Activated gamma-delta T cell treated with anti-CD3 and anti-CD28 coated beads, Interleukin-2, amount 50 U/mL, for 16 hours (primary cell): ENCODE data around the gene ITGAE.
A peak's percentile ranks its signal among the peaks of the same experiment; 100 is the strongest.
"Not testable (repeated sequence)": the region's sequence is repeated elsewhere in the genome, so short reads cannot be mapped to it uniquely, and the experiment has no call there.

Source experiments
- DNase-seq: peaks from one replicate; pipeline ENCODE4 v3.0.0-alpha.2; 2020; ENCODE audit warnings: low read depth

ITGAE gene

GRCh38 chr17:3794557-3795389 is 6.2 kb downstream of the ITGAE start:
- DNase-seq: peak; percentile 70

DNA sequence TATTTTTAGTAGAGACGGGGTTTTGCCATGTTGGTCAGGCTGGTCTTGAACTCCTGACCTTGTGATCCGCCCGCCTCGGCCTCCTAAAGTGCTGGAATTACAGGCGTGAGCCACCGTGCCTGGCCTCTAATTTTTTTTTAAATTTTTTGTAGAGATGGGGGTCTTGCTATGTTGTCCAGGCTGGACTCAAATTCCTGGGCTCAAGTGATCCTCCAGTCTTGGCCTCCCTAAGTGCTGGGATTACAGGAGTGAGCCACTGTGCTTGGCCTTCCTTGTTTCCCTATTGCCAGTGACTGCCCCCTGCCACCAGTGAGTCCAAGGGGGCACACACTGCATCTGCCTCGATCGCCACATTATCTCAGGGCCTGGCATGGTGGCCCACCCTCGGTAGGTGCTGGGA is 6.8 kb downstream of the ITGAE start:
- not testable (repeated sequence) for DNase-seq

- DNase-seq: not testable (repeated sequence)
Measured at GRCh38 chr17:3793258-3793657, 7.7 kb downstream of the ITGAE start.

DNA sequence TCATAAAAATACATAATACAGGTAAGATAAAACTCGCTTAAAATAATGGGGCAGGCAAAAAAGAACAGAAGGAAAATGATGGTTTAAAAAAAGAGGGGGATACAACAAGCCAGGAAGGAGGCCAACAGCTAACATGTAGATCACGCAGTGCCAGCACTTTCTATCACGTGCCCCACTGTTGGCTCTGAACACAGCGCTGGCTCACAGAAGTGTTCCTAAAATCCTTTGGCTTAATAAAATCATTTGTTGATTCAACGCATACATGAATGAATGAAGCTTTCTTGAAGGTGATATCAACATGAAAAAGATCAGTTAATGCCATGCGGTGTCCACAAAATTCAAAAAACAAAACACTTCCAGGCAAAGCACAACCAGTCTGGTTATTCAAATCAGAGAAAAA is 8.5 kb downstream of the ITGAE start:
- DNase-seq: no peak

DNA sequence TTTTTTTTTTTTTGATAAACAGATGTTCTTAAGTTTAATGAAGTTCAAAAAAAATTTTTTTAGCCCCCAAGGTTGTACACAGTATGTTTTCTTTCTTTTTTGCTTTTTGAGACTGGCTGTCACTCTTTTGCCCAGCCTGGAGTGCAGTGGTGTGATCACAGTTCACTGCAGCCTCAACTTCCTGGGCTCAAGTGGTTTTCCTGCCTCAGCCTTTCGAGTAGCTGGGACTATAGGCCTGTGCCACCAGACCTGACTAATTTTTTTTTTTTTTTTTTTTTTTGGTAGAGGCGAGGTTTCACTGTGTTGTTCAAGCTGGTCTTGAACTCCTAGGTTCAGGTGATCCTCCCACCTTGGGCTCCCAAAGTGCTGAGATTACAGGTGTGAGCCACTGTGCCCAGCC is 12.8 kb downstream of the ITGAE start:
- DNase-seq: no peak

GRCh38 chr17:3785323-3785722 is 15.7 kb downstream of the ITGAE start:
- DNase-seq: not testable (repeated sequence)

GRCh38 chr17:3782751-3783150 is 18.2 kb downstream of the ITGAE start:
- DNase-seq: no peak

DNA sequence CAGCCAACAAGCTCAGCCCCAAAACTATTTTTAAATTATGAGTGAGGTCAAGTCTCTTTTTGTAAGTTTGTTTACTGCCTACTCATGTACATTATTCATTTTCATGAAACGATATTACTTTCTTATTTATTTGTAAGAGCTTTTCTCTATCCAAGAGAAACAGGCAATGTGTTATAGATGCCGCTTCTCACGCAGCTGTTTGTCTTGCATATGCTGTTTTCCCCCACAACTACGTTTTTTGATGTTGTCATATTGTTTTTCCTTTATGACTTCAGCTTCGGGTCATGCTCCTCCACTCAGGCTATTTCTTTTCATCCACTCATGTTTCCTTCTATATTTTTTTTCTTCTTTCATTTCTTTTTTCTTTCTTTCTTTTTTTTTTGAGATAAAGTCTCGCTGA is 20.0 kb downstream of the ITGAE start:
- DNase-seq: no peak

DNA sequence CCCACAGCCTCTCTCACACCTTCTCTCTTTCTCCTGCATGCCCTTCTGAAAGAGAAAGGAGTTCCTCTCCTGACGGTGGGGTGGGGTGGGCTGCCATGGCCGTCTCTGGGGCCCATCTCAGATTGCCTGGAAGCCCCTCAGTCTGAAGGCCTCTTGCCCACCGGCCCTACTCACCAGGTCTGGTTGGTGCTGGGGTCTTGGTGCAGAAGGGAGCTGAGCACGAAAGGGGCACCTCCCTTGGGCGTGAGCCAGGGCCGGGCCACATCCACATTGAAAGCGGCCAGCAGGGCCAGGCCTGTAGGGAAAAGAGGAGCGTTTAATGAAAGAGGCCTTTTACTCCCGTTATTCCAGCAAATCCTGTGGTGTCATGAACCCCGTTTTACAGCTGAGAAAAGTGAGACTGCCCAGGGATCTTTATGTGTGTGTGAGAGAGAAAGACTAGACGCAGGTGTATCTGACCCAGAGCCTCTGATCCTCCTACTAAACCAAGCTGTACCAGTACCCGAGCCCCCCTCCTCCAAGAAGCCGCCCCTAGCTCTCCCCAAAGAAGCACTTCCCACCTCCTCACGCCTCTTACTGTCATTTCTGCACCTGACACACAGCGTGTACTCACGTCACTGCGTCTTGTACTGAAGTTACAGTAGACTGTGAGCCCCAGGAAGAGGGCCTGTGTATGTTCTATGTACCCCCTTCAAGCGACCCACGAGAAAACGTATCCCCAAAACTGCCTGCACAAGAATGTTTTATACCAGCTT is 23.4 kb downstream of the ITGAE start:
- no peak for DNase-seq

DNA sequence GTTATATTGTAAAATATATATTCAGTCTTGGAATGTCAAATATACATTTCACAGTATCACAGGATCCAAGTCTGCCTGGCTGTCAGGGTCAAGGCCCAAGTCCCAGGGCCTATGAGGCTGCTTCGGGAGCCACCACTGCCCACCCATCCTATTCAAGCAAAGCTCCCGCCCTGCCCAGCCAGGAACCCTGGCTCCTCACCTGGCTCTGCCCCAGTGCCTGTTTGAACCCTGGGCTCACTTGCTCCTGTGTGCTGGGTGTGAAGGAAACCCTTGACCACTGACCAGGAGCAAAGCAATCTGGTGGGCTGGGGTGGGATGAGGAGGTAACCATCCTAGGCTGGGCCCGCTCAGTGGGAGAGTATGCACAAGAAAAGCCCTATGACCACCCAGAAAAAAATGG is 27.0 kb downstream of the ITGAE start:
- no peak for DNase-seq

DNA sequence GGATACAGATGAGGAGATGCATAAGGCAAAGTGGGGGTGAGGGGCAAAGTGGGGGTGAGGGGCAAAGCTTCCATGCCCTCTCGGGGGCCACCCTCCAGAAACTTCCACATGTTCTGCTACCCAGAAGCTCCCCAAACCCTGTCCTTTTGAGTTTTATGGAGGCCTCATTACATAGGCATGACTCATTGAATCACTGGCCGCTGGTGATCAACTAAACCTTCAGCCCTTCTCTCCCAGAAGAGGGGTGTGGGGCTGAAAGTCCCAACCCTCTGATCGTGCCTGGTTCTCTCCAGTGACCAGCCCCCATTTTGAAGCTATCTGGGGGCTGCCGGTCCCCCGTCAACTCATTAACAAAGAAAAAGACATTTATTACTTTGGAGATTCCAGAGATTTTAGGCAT is 27.5 kb downstream of the ITGAE start:
- DNase-seq: no peak

DNA sequence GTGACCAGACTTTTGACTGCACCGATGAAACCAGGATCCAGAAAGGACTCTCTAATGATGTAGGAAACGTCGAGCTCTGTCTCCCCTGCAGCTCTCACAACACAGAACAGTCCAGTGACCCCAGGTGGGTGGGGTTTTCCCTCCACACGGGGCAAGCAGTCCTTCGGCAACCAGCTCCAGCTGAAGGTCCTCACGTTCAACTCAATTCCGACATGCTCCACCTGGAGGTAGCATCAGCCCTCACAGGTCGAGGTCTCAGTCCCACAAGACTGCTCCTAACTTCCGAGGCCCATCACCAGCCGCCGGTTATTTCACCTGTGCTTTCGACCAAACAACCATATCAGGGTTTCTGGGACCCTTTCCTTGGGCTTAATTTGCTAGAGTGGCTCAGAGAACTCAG is 28.2 kb downstream of the ITGAE start:
- no peak for DNase-seq

DNA sequence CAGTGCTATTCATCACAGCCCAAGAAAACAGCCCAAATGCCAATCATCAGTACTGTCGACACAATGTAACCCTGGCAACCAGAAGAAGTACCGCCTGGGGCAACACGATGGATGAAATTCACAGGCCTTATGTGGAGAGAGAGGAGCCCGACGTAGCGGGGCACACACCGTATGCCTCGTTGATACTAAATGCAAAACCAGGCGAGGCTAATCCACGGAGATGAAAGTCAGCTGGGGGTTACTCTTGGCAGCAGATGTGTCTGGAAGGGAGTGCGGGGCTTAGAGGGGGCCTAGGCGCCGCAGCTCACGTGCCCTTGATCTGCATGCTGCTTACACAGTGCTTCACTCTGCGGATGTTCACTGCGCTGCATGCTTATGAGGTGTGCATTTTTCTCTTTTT is 29.8 kb downstream of the ITGAE start:
- no peak for DNase-seq

DNA sequence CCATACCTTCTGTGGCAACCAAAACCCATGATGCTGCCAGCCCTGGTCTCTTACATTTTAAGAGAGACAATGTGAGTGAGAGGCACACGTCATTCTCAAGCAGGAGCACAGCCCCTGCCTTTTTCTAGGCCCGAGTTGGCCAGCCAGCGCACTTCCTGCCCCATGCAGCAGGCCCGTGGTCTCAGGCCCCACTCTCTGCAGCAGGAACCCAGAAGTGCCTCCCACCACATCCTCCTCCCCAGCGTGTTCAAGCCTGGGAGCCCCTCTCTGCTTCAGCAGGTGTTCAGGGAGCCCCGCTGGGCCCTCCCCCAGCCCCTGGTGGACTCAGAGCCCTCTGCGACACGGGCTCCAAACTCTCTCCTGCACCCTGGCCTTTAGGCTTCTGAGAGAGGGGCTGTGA is 30.5 kb downstream of the ITGAE start:
- DNase-seq: peak; percentile 55

DNA sequence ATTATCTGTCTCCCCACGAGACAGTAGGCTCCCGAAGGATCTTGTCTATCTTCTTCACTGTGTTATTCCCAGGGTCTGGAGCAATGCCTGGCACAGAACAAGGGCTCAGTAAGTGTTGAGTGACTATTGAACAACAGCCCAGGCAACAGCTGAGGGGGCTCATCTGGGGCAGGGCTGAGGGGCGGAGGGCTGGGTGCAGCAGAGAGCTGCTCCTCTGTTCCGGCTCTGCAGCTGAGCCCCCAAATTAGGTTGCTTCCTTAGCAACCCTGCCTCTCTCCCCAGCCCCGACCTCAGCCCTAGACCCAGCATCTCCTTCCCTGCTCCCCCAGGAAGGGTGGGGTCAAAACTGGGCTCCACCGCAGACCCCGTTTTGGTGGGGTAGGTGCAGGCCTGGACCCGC is 32.2 kb downstream of the ITGAE start:
- DNase-seq: no peak

DNA sequence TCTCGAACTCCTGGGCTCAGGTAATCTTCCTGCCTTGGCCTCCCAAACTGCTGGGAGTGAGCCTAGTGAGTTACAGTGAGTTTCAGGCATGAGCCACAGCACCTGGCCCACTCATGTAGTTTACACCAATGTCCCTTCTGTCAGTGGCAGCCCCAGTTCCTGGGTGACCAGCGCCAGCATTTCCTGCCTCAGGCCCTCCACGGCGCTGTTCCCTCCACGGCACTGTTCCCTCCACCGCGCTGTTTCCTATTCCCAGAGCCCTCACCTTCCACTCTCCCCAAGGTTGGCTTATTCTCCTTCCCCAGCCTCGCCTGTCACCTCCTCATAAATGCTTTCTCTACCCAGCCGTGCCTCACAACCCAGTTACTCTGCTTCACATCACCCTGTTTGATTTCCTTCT is 32.6 kb downstream of the ITGAE start:
- DNase-seq: no peak

DNA sequence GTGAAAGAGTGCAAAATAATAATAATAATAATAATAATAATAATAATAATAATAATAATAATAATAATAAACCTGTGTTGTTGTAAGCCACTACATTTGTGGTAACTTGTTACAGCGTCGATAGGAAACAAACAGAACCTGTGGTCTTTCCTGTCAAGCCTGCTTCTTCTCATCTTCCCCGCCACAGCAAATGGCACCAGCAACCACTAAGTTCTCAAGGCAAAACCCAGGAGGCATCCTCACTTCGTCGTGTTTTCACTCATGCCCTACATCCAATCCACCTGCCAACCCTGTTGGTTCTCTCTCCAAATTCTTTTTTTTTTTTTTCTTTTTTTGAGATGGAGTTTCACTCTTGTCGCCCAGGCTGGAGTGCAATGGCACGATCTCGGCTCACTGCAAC is 34.2 kb downstream of the ITGAE start:
- no peak for DNase-seq

DNA sequence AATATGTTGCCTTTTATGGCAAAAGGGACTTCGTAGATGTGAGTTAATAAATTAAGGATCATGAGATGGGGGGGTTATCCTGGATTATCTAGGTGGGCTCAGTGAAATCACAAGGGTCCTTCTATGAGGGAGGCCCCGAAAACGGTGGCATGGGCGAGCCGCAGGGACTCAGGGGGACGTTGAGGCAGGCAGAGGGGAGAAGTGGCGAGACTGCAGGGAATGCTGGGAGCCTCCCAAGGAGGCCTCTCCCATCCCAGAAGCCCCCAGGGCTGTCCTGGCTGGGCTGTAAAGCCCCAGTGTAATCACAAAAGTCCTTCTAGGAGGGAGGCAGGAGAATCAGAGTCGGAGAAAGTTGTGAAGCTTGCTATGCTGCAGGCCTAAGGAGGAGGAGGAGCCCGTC is 35.0 kb downstream of the ITGAE start:
- DNase-seq: no peak

- DNase-seq: no peak
Measured at GRCh38 chr17:3763777-3764170, 37.2 kb downstream of the ITGAE start.

- DNase-seq: peak; percentile 42
Measured at GRCh38 chr17:3762922-3763776, 37.8 kb downstream of the ITGAE start.

DNA sequence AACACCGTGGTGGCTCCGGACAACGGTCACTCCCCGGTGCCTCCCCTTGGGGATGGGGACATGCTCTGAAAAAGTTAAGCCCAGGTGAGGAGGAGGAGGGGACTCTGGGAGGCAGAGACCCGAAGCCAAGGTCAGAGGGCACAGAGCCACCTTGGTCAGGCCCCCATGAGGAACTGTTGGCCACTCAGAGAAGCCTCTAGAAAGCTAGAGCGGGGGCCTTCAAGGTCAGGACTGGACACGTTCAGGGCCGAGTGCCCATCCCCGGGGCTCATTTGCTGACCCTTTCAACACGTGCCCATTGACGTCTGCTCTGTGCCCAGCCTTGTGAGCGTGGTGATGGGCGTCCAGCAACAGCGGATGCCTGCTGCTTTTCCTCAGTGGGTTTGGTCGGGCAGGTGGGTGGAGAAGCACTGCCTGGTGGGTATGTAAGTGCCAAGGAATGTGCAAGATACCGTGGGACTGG is 39.0 kb downstream of the ITGAE start:
- DNase-seq: no peak
